SK-N-SH (cell line): ENCODE results near the gene TTC27. TPM values are rescaled to one million over a fixed set of nuclear protein-coding genes. Genes with fewer than 3 reads are reported as not detected.

Source experiments
- CTCF ChIA-PET: fragments of 300-600, 350-600 bp; formaldehyde crosslinking; extraction: SDS; loops from one replicate; lab custom pipeline; 2021; lab: Yijun Ruan, JAX
- POLR2A ChIA-PET: fragments of 350-600 bp; sonication (Branson Sonifier 250); formaldehyde crosslinking; extraction: SDS; loops from one replicate; lab custom pipeline; 2020; ENCODE audit warnings: antibody characterized with exemption, inconsistent platforms; lab: Yijun Ruan, JAX
- DNase-seq: peaks from one replicate; pipeline ENCODE4 v3.0.0; 2012
- H2AFZ ChIP-seq: fragments of 200-600 bp; sonication (generic); 2 replicates; pipeline ENCODE4 v1.8.1; 2016; ENCODE audit warnings: antibody characterized with exemption, mild to moderate bottlenecking, low read depth
- H3F3A ChIP-seq: fragments of 200-600 bp; sonication (generic); replicated peaks from 2 replicates; pipeline ENCODE3; 2016; ENCODE audit warnings: antibody characterized with exemption, mild to moderate bottlenecking; ENCODE audit not compliant: insufficient read depth
- H3K27ac ChIP-seq, 2 experiments: fragments of 200-500 bp in 1 of 2; fragments of 200-600 bp in 1 of 2; sonication (Bioruptor generic) in 1 of 2; sonication (generic), shearing (Covaris generic) in 1 of 2; 2 replicates each; pipeline versions ENCODE4 v1.5.1 to v1.6.1; 2014 to 2016; ENCODE audit warnings: low read depth in 2 of 2, inconsistent platforms in 1 of 2, low read length in 1 of 2, mild to moderate bottlenecking in 1 of 2, mixed read lengths in 1 of 2
- H3K27me3 ChIP-seq: fragments of 200-600 bp; sonication (generic), shearing (Covaris generic); 2 replicates; pipeline ENCODE4 v1.6.1; 2016; ENCODE audit warnings: mixed run types; ENCODE audit not compliant: insufficient read depth
- H3K36me3 ChIP-seq, 2 experiments: fragments of 200-500 bp in 1 of 2; fragments of 200-600 bp in 1 of 2; sonication (Bioruptor generic) in 1 of 2; sonication (generic) in 1 of 2; replicated peaks in 1 of 2; 2 replicates each; pipeline versions ENCODE3 to v1.5.1; 2014 to 2016; ENCODE audit warnings: low read length in 1 of 2, mild to moderate bottlenecking in 1 of 2; ENCODE audit not compliant: insufficient read depth in 2 of 2, control insufficient read depth in 1 of 2
- H3K4me1 ChIP-seq, 2 experiments: fragments of 200-500 bp in 1 of 2; fragments of 200-600 bp in 1 of 2; sonication (Bioruptor generic) in 1 of 2; sonication (generic), shearing (Covaris generic) in 1 of 2; 2 replicates each; pipeline versions ENCODE4 v1.5.1 to v1.6.1; 2014 to 2016; ENCODE audit warnings: low read depth in 1 of 2, low read length in 1 of 2, mixed run types in 1 of 2; ENCODE audit not compliant: insufficient read depth in 2 of 2, control insufficient read depth in 1 of 2
- H3K4me2 ChIP-seq: fragments of 200-600 bp; sonication (generic), shearing (Covaris generic); 2 replicates; pipeline ENCODE4 v1.6.1; 2017; ENCODE audit warnings: mixed run types
- H3K4me3 ChIP-seq, 2 experiments: fragments of 200-500 bp in 1 of 2; fragments of 200-600 bp in 1 of 2; sonication (Bioruptor generic) in 1 of 2; sonication (generic), shearing (Covaris generic) in 1 of 2; 2 replicates each; pipeline versions ENCODE4 v1.5.1 to v1.8.1; 2014 to 2016; ENCODE audit warnings: low read depth in 2 of 2, inconsistent platforms in 1 of 2, low read length in 1 of 2, mild to moderate bottlenecking in 1 of 2, mixed read lengths in 1 of 2, moderate library complexity in 1 of 2
- H3K79me2 ChIP-seq: fragments of 200-600 bp; sonication (generic); 2 replicates; pipeline ENCODE4 v1.8.1; 2017; ENCODE audit warnings: mild to moderate bottlenecking; ENCODE audit not compliant: insufficient read depth
- H3K9ac ChIP-seq: fragments of 200-600 bp; sonication (generic); 2 replicates; pipeline ENCODE4 v1.6.1; 2017; ENCODE audit warnings: mixed run types
- H3K9me2 ChIP-seq: fragments of 200-600 bp; sonication (generic); 2 replicates; pipeline ENCODE4 v1.6.1; 2017; ENCODE audit warnings: mixed run types
- H3K9me3 ChIP-seq: fragments of 200-600 bp; sonication (generic); 2 replicates; pipeline ENCODE4 v1.6.1; 2017; ENCODE audit warnings: mixed run types, mild to moderate bottlenecking, moderate library complexity
- H4K20me1 ChIP-seq: fragments of 200-600 bp; sonication (generic); 2 replicates; pipeline ENCODE4 v1.6.1; 2017; ENCODE audit warnings: mild to moderate bottlenecking, mixed run types; ENCODE audit not compliant: insufficient read depth
- ELF1 ChIP-seq: IDR thresholded peaks from 2 replicates; pipeline ENCODE4 v1.4.0; 2012
- EP300 ChIP-seq, 2 experiments: IDR thresholded peaks; 2 replicates each; pipeline versions ENCODE4 v1.4.0 to v1.6.1; 2012; ENCODE audit warnings: borderline replicate concordance in 1 of 2, low read depth in 1 of 2, low read length in 1 of 2
- GATA2 ChIP-seq: sonication (generic); formaldehyde crosslinking; IDR thresholded peaks from 2 replicates; pipeline ENCODE4 v1.5.0; 2020; ENCODE audit warnings: mild to moderate bottlenecking, missing genetic modification reagents
- JUND ChIP-seq: IDR thresholded peaks from 2 replicates; pipeline ENCODE4 v1.4.0; 2012
- MXI1 ChIP-seq: IDR thresholded peaks from 2 replicates; pipeline ENCODE4 v1.6.1; 2012; ENCODE audit warnings: mild to moderate bottlenecking, low read depth, low read length, improper control_type of control experiment
- PBX3 ChIP-seq: IDR thresholded peaks from 2 replicates; pipeline ENCODE4; 2012
- RAD21 ChIP-seq: IDR thresholded peaks from 2 replicates; pipeline ENCODE4 v1.6.1; 2012; ENCODE audit warnings: mild to moderate bottlenecking, low read length
- RCOR1 ChIP-seq: fragments of 150-350 bp; IDR thresholded peaks from 2 replicates; pipeline ENCODE4 v1.6.1; 2017; ENCODE audit warnings: antibody characterized with exemption, low read length
- RFX5 ChIP-seq: IDR thresholded peaks from 2 replicates; pipeline ENCODE4 v1.6.1; 2012; ENCODE audit warnings: mild to moderate bottlenecking, improper control_type of control experiment, low read length
- TAF1 ChIP-seq: IDR thresholded peaks from 2 replicates; pipeline ENCODE4 v1.6.1; 2012; ENCODE audit warnings: low read depth, mild to moderate bottlenecking, low read length, moderate library complexity, borderline replicate concordance
- TCF12 ChIP-seq: IDR thresholded peaks from 2 replicates; pipeline ENCODE4 v1.4.0; 2012
- TEAD4 ChIP-seq: IDR thresholded peaks from 2 replicates; pipeline ENCODE4 v1.4.0; 2012; ENCODE audit warnings: mild to moderate bottlenecking, borderline replicate concordance; ENCODE audit not compliant: insufficient read depth
- WGBS: methylation state at CpG from one replicate; pipeline ENCODE4 v1.1.6; 2017; ENCODE audit warnings: low lambda C conversion rate; 5-methylcytosine and 5-hydroxymethylcytosine counted together
- polyA plus RNA-seq, 3 experiments: library from polyadenylated mRNA; depleted of rRNA; stranded (reverse); fragments of >200 nt; gene quantifications; 2 replicates each; pipeline ENCODE4 v1.2.3, GENCODE V29; 2012
- TF ChIP-seq, protein P1 (sequence below): fragments of 150-350 bp; IDR thresholded peaks from 2 replicates; pipeline ENCODE4 v1.6.1; 2016; ENCODE audit warnings: mild to moderate bottlenecking, low read depth, low read length
- TF ChIP-seq, protein P2 (sequence below): fragments of 200-600 bp; sonication (generic); IDR thresholded peaks from 2 replicates; pipeline ENCODE4 v1.6.1; 2017; ENCODE audit warnings: antibody characterized with exemption, mild to moderate bottlenecking, moderate library complexity

Gene TTC27
- polyA plus RNA-seq, 1 of the 3 experiments (the other 2 are of a cell fraction), result 14.4 TPM

DNA sequence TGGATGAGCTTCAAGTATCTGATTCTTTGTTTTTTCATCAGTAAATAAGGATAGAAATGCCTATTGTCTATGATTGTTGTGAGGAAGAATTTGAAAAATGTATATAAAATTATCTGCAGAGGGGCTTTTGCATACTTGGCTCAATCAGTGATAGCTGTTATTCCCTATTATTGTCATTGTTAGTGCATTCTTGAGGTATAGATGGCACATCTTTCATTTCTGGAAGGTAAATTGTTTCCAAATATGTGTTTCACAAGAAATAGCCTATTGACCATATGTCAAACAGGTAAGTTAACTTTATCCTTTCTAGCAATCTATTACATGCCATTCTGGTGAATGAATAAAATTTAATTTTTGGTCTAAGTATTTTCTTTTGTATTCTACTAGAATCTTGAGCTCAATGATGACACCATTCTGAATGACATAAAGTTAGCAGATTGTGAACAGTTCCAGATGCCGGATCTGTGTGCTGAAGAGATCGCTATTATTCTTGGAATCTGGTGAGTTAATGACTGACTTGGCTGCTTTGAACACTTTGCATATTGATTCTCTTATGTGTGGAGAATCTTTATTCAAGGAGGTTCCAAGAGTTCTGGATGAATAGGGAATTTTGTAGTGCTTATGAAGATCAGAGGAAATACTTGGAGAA lies 44.2 kb downstream of the TTC27 start:
- H3K27me3 ChIP-seq, result no peaks in the 10 kb centered on the region
- 0 out of 4 replicates have a peak, but pooled peaks of 1 of the 2 experiments have one; percentile 12 for TF ChIP-seq EP300 (IDR thresholded peaks at IDR 0.05; ENCODE audit: borderline replicate concordance in 1 of 2, low read depth in 1 of 2, low read length in 1 of 2)
- TF ChIP-seq PBX3, result peak; percentile 45
- no peak for TF ChIP-seq TAF1
- TF ChIP-seq TEAD4, result 0 out of 2 replicates have a peak, but pooled peaks have one; percentile 30
- TF ChIP-seq RFX5, result no peak
- peak; percentile 78 for TF ChIP-seq TCF12
- TF ChIP-seq RAD21, result no peak
- WGBS, result 74% methylated on average over 2 of the region's 2 CpGs
- H4K20me1 ChIP-seq, result no peaks in the 10 kb centered on the region
- no peak overlapping the region for H3K9ac ChIP-seq
- no peak overlapping the region for H2AFZ ChIP-seq
- POLR2A ChIA-PET, result no interaction called here
- no peaks in the 10 kb centered on the region for H3K9me2 ChIP-seq
- H3K36me3 ChIP-seq, result peaks cover 0 to 45% of the 10 kb centered on the region in 2 experiments
- H3K4me3 ChIP-seq, result no peak overlapping the region
- H3F3A ChIP-seq, result peaks cover 12% of the 10 kb centered on the region
- peaks cover 0 to 10% of the 10 kb centered on the region in 2 experiments; a peak in 3 of 4 replicates for H3K4me1 ChIP-seq
- no peak for DNase-seq
- H3K9me3 ChIP-seq, result no peaks in the 10 kb centered on the region
- H3K27ac ChIP-seq, result peak overlapping the region in 1 of 2 experiments; percentile 26; a peak in 2 of 4 replicates
- H3K79me2 ChIP-seq, result no peaks in the 10 kb centered on the region
- no peak overlapping the region for H3K4me2 ChIP-seq
- CTCF ChIA-PET, result interaction anchor here (0.9 to 1.4 kb wide), 2 partner anchors 10 to 175 kb away, joined by 3 to 4 read pairs; no protein-coding TSS in a partner anchor

- H3K4me3 ChIP-seq, result no peak overlapping the region
- H3K9ac ChIP-seq, result no peak overlapping the region
- TF ChIP-seq RAD21 (peak; percentile 30), MXI1 (no peak), TEAD4 (no peak), RCOR1 (no peak), GATA2 (no peak), JUND (no peak), ELF1 (no peak)
- TF ChIP-seq, protein P1, sequence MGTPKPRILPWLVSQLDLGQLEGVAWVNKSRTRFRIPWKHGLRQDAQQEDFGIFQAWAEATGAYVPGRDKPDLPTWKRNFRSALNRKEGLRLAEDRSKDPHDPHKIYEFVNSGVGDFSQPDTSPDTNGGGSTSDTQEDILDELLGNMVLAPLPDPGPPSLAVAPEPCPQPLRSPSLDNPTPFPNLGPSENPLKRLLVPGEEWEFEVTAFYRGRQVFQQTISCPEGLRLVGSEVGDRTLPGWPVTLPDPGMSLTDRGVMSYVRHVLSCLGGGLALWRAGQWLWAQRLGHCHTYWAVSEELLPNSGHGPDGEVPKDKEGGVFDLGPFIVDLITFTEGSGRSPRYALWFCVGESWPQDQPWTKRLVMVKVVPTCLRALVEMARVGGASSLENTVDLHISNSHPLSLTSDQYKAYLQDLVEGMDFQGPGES, result no peak
- TF ChIP-seq, protein P2, sequence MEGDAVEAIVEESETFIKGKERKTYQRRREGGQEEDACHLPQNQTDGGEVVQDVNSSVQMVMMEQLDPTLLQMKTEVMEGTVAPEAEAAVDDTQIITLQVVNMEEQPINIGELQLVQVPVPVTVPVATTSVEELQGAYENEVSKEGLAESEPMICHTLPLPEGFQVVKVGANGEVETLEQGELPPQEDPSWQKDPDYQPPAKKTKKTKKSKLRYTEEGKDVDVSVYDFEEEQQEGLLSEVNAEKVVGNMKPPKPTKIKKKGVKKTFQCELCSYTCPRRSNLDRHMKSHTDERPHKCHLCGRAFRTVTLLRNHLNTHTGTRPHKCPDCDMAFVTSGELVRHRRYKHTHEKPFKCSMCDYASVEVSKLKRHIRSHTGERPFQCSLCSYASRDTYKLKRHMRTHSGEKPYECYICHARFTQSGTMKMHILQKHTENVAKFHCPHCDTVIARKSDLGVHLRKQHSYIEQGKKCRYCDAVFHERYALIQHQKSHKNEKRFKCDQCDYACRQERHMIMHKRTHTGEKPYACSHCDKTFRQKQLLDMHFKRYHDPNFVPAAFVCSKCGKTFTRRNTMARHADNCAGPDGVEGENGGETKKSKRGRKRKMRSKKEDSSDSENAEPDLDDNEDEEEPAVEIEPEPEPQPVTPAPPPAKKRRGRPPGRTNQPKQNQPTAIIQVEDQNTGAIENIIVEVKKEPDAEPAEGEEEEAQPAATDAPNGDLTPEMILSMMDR, result peak; percentile 39
- peaks cover 0 to 28% of the 10 kb centered on the region in 2 experiments for H3K36me3 ChIP-seq
- peak overlapping the region in 1 of 2 experiments; percentile 25; a peak in 1 of 4 replicates for H3K27ac ChIP-seq
- H3K27me3 ChIP-seq, result no peaks in the 10 kb centered on the region
- no peak overlapping the region; the same call in 1 of the 2 replicates for H3K4me2 ChIP-seq
- H3K9me3 ChIP-seq, result no peaks in the 10 kb centered on the region
- no peaks in the 10 kb centered on the region for H3K79me2 ChIP-seq
- POLR2A ChIA-PET, result no interaction called here
- H3F3A ChIP-seq, result peaks cover 17% of the 10 kb centered on the region
- no peak overlapping the region for H2AFZ ChIP-seq
- peaks cover 0 to 12% of the 10 kb centered on the region in 2 experiments; a peak in 1 of 4 replicates for H3K4me1 ChIP-seq
- H3K9me2 ChIP-seq, result no peaks in the 10 kb centered on the region
- CTCF ChIA-PET, result interaction anchor here (1.2 kb wide), 1 partner anchor 26 kb away, joined by 3 read pairs; no protein-coding TSS in a partner anchor
- DNase-seq, result no peak
- H4K20me1 ChIP-seq, result no peaks in the 10 kb centered on the region
Measured at GRCh38 chr2:32678825-32679224, 51.0 kb downstream of the TTC27 start.
